Panc1 (cell line): ENCODE measurements around the gene SETD1A. TPM values are rescaled to one million over a fixed set of nuclear protein-coding genes. Genes with fewer than 3 reads are reported as not detected.

ENCODE experiments used
- ATAC-seq: fragments of 200-7000 bp; cut with Tn5 transposase; 2 replicates; pipeline ENCODE4 v1.9.1; 2020; ENCODE audit warnings: mild to moderate bottlenecking, moderate library complexity
- BruUV-seq: library from RNA; stranded (reverse); fragments of 400-500 nt; replicated peaks from 2 replicates; lab custom pipeline; 2021; lab: Mats Ljungman, UMichigan
- CTCF ChIA-PET: fragments of 300-600 bp; sonication (Branson Sonifier 250); formaldehyde crosslinking; loops from one replicate; lab custom pipeline; 2022; ENCODE audit warnings: antibody characterized with exemption; lab: Charles Lee
- POLR2A ChIA-PET: fragments of 300-600 bp; sonication (Branson Sonifier 250); formaldehyde crosslinking; loops from one replicate; lab custom pipeline; 2022; ENCODE audit warnings: antibody characterized with exemption; lab: Charles Lee
- DNase-seq: peaks from one replicate; pipeline ENCODE4 v3.0.0-alpha.2; 2010; ENCODE audit warnings: low read depth, low spot score
- H3K27ac ChIP-seq: 2 replicates; pipeline ENCODE4 v1.5.1; 2011; ENCODE audit warnings: mild to moderate bottlenecking, low read length, inconsistent platforms
- H3K27me3 ChIP-seq: fragments of 200-500 bp; sonication (Bioruptor generic); 2 replicates; pipeline ENCODE4 v1.6.0; 2014; ENCODE audit warnings: low read length, inconsistent platforms; ENCODE audit not compliant: control insufficient read depth, insufficient read depth
- H3K36me3 ChIP-seq: fragments of 200-500 bp; sonication (Bioruptor generic); 2 replicates; pipeline ENCODE4 v1.5.1; 2014; ENCODE audit warnings: inconsistent platforms, mild to moderate bottlenecking, low read length, moderate library complexity; ENCODE audit not compliant: control insufficient read depth, insufficient read depth
- H3K4me1 ChIP-seq: 2 replicates; pipeline ENCODE4 v1.5.1; 2011; ENCODE audit warnings: inconsistent platforms, mild to moderate bottlenecking, low read length, moderate library complexity; ENCODE audit not compliant: control insufficient read depth, insufficient read depth
- H3K4me3 ChIP-seq, 2 experiments: 2 replicates each; pipeline ENCODE4 v1.5.1; 2011 to 2012; ENCODE audit warnings: low read depth in 2 of 2, low read length in 2 of 2, mild to moderate bottlenecking in 2 of 2, inconsistent platforms in 1 of 2, moderate library complexity in 1 of 2
- H3K9me3 ChIP-seq: fragments of 200-500 bp; sonication (Bioruptor generic); 2 replicates; pipeline ENCODE4 v1.5.1; 2014; ENCODE audit warnings: low read depth, mild to moderate bottlenecking, inconsistent platforms, low read length, moderate library complexity; ENCODE audit not compliant: control insufficient read depth, insufficient read depth
- POLR2AphosphoS5 ChIP-seq: IDR thresholded peaks from 2 replicates; pipeline ENCODE4 v1.6.1; 2012; ENCODE audit warnings: mild to moderate bottlenecking, low read depth, low read length, moderate library complexity
- SIN3A ChIP-seq: IDR thresholded peaks from 2 replicates; pipeline ENCODE4 v1.6.1; 2012; ENCODE audit warnings: low read depth, mild to moderate bottlenecking, low read length, moderate library complexity, borderline replicate concordance; ENCODE audit not compliant: insufficient read depth
- TCF7L2 ChIP-seq: IDR thresholded peaks from 2 replicates; pipeline ENCODE4 v1.6.1; 2011; ENCODE audit warnings: mild to moderate bottlenecking, low read depth, low read length, inconsistent platforms
- in situ Hi-C: cut with HindIII; loops from 2 replicates; pipeline ENCODE4 v1.10.0; 2016; ENCODE audit warnings: low sequenced_read_pairs, low pct_unique_long_range_greater_than_20kb
- intact Hi-C: fragments of 100-400 bp; cut with micrococcal nuclease; formaldehyde crosslinking; loops from one replicate; pipeline ENCODE4 v1.10.0; 2022; ENCODE audit not compliant: unreplicated experiment
- total RNA-seq: library from RNA; stranded (reverse); gene quantifications from one replicate; pipeline ENCODE4 v1.2.1, GENCODE V29; 2021; ENCODE audit not compliant: unreplicated experiment
- TF ChIP-seq, protein P1 (sequence below): fragments of 450-650 bp; IDR thresholded peaks from 2 replicates; pipeline ENCODE4 v1.5.1; 2017; ENCODE audit warnings: mild to moderate bottlenecking
- TF ChIP-seq, protein P2 (sequence below), 2 experiments: IDR thresholded peaks; 2 replicates each; pipeline ENCODE4 v1.6.1; 2011 to 2012; ENCODE audit warnings: low read depth in 2 of 2, control low read depth in 1 of 2, low read length in 1 of 2, mild to moderate bottlenecking in 1 of 2, moderate library complexity in 1 of 2; ENCODE audit not compliant: insufficient read depth in 1 of 2

SETD1A gene
- total RNA-seq, 1 experiment from 2014 or later, result 38.7 TPM

DNA sequence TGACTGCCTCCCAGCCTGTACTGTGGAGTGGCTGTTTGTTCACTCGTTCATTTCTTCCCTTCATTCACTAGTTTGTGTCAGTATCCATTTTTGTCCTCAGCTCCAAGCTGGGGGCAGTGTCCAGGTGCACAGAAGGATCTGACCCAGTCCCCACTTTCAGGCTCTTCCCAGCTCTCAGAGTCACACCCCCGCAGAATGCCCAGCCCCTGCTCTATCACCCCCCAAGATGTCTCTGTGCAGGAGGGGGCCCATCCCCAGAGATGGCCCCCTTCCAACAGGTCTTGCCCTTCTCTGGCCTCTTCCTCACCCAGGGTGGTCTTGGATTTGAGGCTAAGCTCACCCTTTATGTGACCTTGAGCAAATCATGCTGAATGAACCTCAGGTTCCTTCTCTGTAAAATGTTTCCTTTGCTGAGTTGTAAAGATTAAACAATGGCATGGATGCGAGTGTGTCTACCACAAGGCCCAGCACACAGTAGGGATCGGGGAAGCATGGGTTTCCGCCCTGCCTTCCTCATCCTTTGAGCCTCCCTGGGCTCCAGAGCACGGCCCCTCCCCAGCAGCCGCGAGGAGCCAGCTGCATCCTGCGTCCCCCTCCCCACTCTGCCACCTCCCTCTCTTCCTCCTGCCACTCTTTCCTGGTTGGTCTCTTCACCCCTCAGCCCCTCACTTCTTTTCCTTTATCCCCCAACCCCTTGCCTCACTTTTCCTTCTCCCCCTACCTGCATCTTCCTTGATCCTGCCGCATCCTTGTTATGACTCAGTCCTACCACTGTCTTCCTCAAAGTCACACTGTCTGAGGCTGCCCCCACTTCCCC is 31.4 kb upstream of the SETD1A start:
- DNase-seq (no peak), ATAC-seq (no peak)
- no TSS peak for BruUV-seq
- intact Hi-C loops, result no loop called here
- H3K36me3 ChIP-seq, result no peaks in the 10 kb centered on the region
- ChIA-PET CTCF (interaction anchor here (0.5 kb wide), 1 partner anchor 29 kb away, joined by 3 read pairs; no protein-coding TSS in a partner anchor), POLR2A (no interaction called here)
- no peak overlapping the region for H3K4me3 ChIP-seq
- peaks cover 9% of the 10 kb centered on the region for H3K4me1 ChIP-seq
- TF ChIP-seq SIN3A, result no peak
- TF ChIP-seq TCF7L2, result no peak
- TF ChIP-seq, protein P1, sequence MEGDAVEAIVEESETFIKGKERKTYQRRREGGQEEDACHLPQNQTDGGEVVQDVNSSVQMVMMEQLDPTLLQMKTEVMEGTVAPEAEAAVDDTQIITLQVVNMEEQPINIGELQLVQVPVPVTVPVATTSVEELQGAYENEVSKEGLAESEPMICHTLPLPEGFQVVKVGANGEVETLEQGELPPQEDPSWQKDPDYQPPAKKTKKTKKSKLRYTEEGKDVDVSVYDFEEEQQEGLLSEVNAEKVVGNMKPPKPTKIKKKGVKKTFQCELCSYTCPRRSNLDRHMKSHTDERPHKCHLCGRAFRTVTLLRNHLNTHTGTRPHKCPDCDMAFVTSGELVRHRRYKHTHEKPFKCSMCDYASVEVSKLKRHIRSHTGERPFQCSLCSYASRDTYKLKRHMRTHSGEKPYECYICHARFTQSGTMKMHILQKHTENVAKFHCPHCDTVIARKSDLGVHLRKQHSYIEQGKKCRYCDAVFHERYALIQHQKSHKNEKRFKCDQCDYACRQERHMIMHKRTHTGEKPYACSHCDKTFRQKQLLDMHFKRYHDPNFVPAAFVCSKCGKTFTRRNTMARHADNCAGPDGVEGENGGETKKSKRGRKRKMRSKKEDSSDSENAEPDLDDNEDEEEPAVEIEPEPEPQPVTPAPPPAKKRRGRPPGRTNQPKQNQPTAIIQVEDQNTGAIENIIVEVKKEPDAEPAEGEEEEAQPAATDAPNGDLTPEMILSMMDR, result no peak
- TF ChIP-seq, protein P2, sequence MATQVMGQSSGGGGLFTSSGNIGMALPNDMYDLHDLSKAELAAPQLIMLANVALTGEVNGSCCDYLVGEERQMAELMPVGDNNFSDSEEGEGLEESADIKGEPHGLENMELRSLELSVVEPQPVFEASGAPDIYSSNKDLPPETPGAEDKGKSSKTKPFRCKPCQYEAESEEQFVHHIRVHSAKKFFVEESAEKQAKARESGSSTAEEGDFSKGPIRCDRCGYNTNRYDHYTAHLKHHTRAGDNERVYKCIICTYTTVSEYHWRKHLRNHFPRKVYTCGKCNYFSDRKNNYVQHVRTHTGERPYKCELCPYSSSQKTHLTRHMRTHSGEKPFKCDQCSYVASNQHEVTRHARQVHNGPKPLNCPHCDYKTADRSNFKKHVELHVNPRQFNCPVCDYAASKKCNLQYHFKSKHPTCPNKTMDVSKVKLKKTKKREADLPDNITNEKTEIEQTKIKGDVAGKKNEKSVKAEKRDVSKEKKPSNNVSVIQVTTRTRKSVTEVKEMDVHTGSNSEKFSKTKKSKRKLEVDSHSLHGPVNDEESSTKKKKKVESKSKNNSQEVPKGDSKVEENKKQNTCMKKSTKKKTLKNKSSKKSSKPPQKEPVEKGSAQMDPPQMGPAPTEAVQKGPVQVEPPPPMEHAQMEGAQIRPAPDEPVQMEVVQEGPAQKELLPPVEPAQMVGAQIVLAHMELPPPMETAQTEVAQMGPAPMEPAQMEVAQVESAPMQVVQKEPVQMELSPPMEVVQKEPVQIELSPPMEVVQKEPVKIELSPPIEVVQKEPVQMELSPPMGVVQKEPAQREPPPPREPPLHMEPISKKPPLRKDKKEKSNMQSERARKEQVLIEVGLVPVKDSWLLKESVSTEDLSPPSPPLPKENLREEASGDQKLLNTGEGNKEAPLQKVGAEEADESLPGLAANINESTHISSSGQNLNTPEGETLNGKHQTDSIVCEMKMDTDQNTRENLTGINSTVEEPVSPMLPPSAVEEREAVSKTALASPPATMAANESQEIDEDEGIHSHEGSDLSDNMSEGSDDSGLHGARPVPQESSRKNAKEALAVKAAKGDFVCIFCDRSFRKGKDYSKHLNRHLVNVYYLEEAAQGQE (IDR thresholded peaks at IDR 0.05; ENCODE audit: insufficient read depth in 1 of 2, low read depth in 2 of 2, low read length in 1 of 2), result no peak
- no peak for TF ChIP-seq POLR2AphosphoS5
- H3K27ac ChIP-seq, result no peak overlapping the region
- H3K9me3 ChIP-seq, result no peaks in the 10 kb centered on the region
- in situ Hi-C loops, result no loop called here
- H3K27me3 ChIP-seq, result no peaks in the 10 kb centered on the region

DNA sequence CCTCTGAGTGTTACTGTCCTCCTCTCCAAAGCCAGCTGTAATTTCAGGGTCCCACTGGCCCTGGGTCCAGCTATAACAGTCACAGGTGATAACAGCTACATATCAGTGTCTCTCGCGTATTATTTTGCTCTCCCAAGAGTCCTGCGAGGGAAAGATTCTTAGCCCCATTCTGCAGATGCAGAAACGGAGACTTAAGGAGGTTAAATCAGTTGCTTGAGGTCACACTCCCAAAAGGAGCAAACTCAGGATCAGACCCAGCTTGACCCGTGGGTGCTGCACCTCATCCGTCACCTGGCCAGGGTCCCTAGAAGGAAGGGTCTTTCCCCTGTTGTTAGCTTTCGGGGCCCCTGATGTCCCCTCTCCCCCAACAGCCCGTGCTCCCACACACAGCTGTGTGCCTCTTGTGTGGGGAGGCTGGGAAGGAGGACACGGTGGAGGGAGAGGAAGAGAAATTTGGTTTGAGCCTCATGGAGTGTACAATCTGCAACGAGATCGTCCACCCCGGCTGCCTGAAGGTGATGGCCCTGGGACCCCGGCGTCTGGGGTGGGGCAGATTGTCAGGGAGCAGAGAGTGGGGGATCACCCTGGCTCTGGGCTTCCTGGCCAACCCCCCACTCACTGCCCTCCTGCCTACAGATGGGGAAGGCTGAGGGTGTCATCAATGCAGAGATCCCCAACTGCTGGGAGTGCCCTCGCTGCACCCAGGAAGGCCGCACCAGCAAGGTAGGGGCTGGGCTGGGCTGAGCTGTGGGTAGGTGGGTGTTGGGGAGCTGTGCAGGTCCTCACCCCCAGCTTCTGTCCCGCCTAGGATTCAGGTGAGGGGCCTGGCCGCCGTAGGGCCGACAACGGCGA is 30.4 kb upstream of the SETD1A start:
- peaks cover 9% of the 10 kb centered on the region for H3K4me1 ChIP-seq
- intact Hi-C loops, result no loop called here
- ATAC-seq (no peak), DNase-seq (no peak)
- no peaks in the 10 kb centered on the region for H3K27me3 ChIP-seq
- POLR2A ChIA-PET, result interaction anchor here (0.6 kb wide), 1 partner anchor 57 kb away, joined by 3 read pairs; no protein-coding TSS in a partner anchor
- H3K36me3 ChIP-seq, result no peaks in the 10 kb centered on the region
- BruUV-seq, result no TSS peak
- no peak overlapping the region for H3K27ac ChIP-seq
- H3K4me3 ChIP-seq, result no peak overlapping the region
- no peaks in the 10 kb centered on the region for H3K9me3 ChIP-seq
- CTCF ChIA-PET, result interaction anchor here (0.5 to 0.8 kb wide), 3 partner anchors 30 to 190 kb away, joined by 3 to 14 read pairs (median 4); partner anchors contain the start of gene KAT8
- no peak for TF ChIP-seq SIN3A
- TF ChIP-seq POLR2AphosphoS5, result no peak
- TF ChIP-seq, protein P1, result no peak
- in situ Hi-C loops, result no loop called here
